ENCODE data around the gene MCFD2.
"Not testable (repeated sequence)": the region's sequence is repeated elsewhere in the genome, so short reads cannot be mapped to it uniquely, and the experiment has no call there.

The MCFD2 gene

GRCh38 chr2:46900381-46900780 lies 15.2 kb downstream of the MCFD2 start:
- DNase-seq: no peak

GRCh38 chr2:46899053-46899452 lies 16.6 kb downstream of the MCFD2 start:
- DNase-seq: no peak

GRCh38 chr2:46898024-46898423 lies 17.6 kb downstream of the MCFD2 start:
- DNase-seq: no peak

GRCh38 chr2:46893269-46893939 lies 22.2 kb downstream of the MCFD2 start:
- DNase-seq: no peak

GRCh38 chr2:46891956-46892553 lies 23.6 kb downstream of the MCFD2 start:
- DNase-seq: no peak

GRCh38 chr2:46888421-46888952 lies 27.1 kb downstream of the MCFD2 start:
- DNase-seq: no peak

GRCh38 chr2:46887028-46887885 lies 28.3 kb downstream of the MCFD2 start:
- no peak for DNase-seq

GRCh38 chr2:46886268-46887027 lies 29.2 kb downstream of the MCFD2 start:
- DNase-seq: no peak

GRCh38 chr2:46885376-46885775 lies 30.2 kb downstream of the MCFD2 start:
- no peak for DNase-seq

GRCh38 chr2:46879511-46879910 lies 36.1 kb downstream of the MCFD2 start:
- no peak for DNase-seq

GRCh38 chr2:46878886-46879285 lies 36.7 kb downstream of the MCFD2 start:
- DNase-seq: no peak

GRCh38 chr2:46878240-46878877 lies 37.2 kb downstream of the MCFD2 start:
- no peak for DNase-seq

- no peak for DNase-seq
These were observed 37.9 kb downstream of the MCFD2 start for GRCh38 chr2:46877619-46878113.

- DNase-seq: no peak
These were observed 38.7 kb downstream of the MCFD2 start for GRCh38 chr2:46876741-46877384.

- not testable (repeated sequence) for DNase-seq
These were observed 39.5 kb downstream of the MCFD2 start for GRCh38 chr2:46875962-46876689.

GRCh38 chr2:46875226-46875899 lies 40.2 kb downstream of the MCFD2 start:
- no peak for DNase-seq

- DNase-seq: no peak
These were observed 41.2 kb downstream of the MCFD2 start for GRCh38 chr2:46874236-46874929.

GRCh38 chr2:46873604-46874068 lies 42.0 kb downstream of the MCFD2 start:
- DNase-seq: peak; percentile 56

- DNase-seq: no peak
These were observed 42.6 kb downstream of the MCFD2 start for GRCh38 chr2:46872902-46873603.
